GM12874 (cell line): ENCODE data around the gene IGSF21.

Source experiments
- CTCF ChIP-seq: IDR thresholded peaks from 2 replicates; pipeline ENCODE4 v1.5.1; 2011; ENCODE audit warnings: low read depth, mild to moderate bottlenecking, control low read depth, low read length, moderate library complexity; ENCODE audit not compliant: insufficient read depth

Gene IGSF21

GRCh38 chr1:18107369-18108298 lies at the start of gene IGSF21:
TSS of gene IGSF21 (plus strand) at chr1:18107798. CDS start at chr1:18108129, 331 bp downstream.
- TF ChIP-seq CTCF, result no peak

DNA sequence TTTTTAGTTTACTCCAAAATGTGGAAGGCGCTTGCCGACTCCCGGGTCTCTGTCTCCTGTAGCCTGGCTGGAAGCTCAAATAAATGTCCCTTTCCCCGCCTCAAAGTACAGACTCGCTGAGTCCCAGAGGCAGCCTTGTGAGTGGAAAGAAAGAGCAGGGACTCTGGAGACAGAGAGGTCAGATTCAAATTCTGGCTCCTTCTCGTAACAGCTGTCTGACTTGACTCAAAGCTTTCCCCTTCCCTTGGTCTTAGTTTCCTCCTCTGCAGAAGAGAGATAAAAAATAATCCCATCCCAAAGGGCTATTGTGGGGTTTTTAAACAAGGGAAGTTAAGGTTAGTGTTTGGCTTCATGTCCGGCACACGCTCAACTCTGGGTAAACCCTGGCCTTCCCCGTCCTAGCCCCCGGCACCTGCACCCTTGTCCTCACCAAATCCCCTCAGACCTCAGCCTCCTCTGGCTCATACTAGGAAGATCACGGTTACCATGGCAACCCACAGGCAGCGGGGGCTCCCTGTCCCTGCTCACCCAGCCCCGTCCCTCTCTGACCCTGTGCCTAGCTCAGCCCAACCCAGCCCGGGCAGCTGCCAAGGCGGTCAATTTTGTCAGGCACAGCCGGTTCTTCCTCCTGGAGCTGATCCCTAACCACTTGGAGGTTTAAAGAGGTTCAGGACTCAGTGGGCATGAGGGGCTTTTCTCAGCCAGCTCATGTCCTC lies 49.2 kb upstream of the IGSF21 start:
- no peak for TF ChIP-seq CTCF

DNA sequence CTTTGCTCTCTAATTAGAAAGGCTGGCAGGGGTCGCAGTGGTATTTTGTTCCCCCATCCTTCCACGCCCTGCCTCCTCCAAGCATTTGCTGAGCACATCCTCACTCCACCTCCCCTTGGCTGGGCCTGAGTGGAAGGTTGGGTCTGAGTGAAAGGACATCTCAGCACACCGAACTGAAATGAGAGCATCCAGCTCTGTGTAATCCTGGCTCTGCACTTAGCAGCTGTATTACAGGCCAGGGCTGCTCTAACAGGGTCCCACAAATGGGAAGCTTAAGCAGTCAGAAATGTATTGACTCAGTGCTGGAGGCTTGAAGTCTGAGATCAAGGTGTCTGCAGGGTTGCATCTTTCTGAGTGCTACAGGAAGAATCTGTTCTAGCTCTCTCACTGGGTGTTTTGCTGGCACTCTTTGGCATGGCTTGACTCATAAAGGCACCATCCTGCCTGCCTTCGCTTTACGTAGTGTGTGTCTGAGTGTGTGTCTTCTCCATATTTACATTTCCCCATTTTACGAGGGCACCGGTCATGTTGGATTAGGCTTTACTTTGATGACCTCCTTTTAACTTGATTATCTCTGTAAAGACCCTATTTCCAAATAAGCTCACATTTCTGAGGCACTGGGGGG lies 48.5 kb upstream of the IGSF21 start:
- TF ChIP-seq CTCF, result no peak

GRCh38 chr1:18060366-18060765 lies 47.2 kb upstream of the IGSF21 start:
- no peak for TF ChIP-seq CTCF

DNA sequence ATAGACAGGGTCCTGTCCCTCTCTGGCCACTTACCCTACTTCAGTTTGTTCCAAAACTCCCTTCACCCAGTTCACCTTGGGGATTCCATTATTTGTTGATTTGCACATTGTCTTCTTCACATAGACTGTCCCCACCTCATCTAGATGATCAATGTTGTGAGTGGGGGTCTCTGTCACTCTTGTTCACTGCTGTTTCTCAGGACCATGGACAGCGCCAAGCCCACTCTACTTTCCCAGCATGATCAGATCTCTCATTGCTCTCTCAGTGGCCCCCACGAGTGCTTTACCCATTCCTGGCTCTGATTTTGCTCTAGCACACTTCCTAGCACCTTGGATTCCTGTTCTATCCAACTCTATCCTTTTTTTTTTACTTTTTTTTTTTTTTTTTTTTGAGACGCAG lies 45.4 kb upstream of the IGSF21 start:
- no peak for TF ChIP-seq CTCF

- TF ChIP-seq CTCF, result no peak
These were observed 43.1 kb upstream of the IGSF21 start for GRCh38 chr1:18064534-18064933.

DNA sequence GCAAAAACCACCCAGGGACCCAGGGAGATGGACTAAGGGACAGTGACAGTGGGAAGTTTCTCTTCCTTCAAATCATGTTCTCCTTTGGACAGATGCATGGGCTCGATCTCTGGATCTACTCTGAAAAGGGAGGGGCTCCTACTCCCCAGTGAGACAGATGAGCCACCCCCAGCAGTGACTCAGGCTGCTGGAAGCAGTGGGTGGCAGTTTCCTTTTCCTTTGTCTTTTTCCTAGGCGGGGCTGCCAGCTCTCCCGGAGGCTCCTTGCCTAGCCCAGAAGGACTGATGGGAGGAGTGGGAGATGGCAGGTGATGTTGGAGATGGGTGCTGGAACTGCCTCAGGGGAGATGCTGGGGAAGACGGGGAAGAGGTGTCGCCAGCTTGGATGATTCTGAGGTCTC lies 41.0 kb upstream of the IGSF21 start:
- TF ChIP-seq CTCF, result no peak
